Neural progenitor cell (in vitro differentiated cells): ENCODE data around the gene VRK2. TPM values are rescaled to one million over a fixed set of nuclear protein-coding genes. Genes with fewer than 3 reads are reported as not detected.

Experiments
- DNase-seq: peaks from one replicate; pipeline ENCODE4 v3.0.0-alpha.2; 2016; ENCODE audit warnings: low spot score
- H2AFZ ChIP-seq: fragments of 200-600 bp; sonication (generic); replicated peaks from 2 replicates; pipeline ENCODE4 v1.6.1; 2016; ENCODE audit warnings: antibody characterized with exemption
- H3F3A ChIP-seq: fragments of 200-600 bp; sonication (generic); 2 replicates; pipeline ENCODE4 v1.6.1; 2016; ENCODE audit warnings: antibody characterized with exemption, low read depth
- H3K27ac ChIP-seq: fragments of 200-600 bp; sonication (generic); 2 replicates; pipeline ENCODE4 v1.5.1; 2016; ENCODE audit warnings: mild to moderate bottlenecking
- H3K27me3 ChIP-seq: fragments of 200-600 bp; sonication (generic); 2 replicates; pipeline ENCODE4 v1.6.1; 2016; ENCODE audit warnings: mild to moderate bottlenecking, moderate library complexity
- H3K36me3 ChIP-seq: fragments of 200-600 bp; sonication (generic); 2 replicates; pipeline ENCODE4 v1.5.1; 2016
- H3K4me1 ChIP-seq: fragments of 200-600 bp; sonication (generic); 2 replicates; pipeline ENCODE4 v1.6.1; 2016; ENCODE audit warnings: mixed run types
- H3K4me2 ChIP-seq: fragments of 200-600 bp; sonication (generic); 2 replicates; pipeline ENCODE4 v1.6.1; 2016
- H3K4me3 ChIP-seq: fragments of 200-600 bp; sonication (generic); 2 replicates; pipeline ENCODE4 v1.5.1; 2016
- H3K79me2 ChIP-seq: fragments of 200-600 bp; sonication (generic); 2 replicates; pipeline ENCODE4 v1.6.1; 2016; ENCODE audit warnings: low read depth
- H3K9ac ChIP-seq: fragments of 200-600 bp; sonication (generic); 2 replicates; pipeline ENCODE4 v1.6.1; 2016
- H3K9me3 ChIP-seq: fragments of 200-600 bp; sonication (generic); 2 replicates; pipeline ENCODE4 v1.5.1; 2016; ENCODE audit warnings: low read depth
- H4K20me1 ChIP-seq: fragments of 200-600 bp; sonication (generic); 2 replicates; pipeline ENCODE4 v1.6.1; 2016; ENCODE audit warnings: low read depth
- H3K27ac Mint-ChIP-seq: 3 replicates; pipeline ENCODE4 v1.8.0; 2021; ENCODE audit warnings: mixed read lengths
- H3K27me3 Mint-ChIP-seq: 2 replicates; pipeline ENCODE4 v1.8.0; 2022; ENCODE audit warnings: low read depth, mild to moderate bottlenecking, inconsistent platforms, moderate library complexity, mixed read lengths; ENCODE audit not compliant: insufficient read depth
- H3K36me3 Mint-ChIP-seq: 3 replicates; pipeline ENCODE4 v1.8.0; 2021; ENCODE audit warnings: mixed read lengths
- H3K4me1 Mint-ChIP-seq: 3 replicates; pipeline ENCODE4 v1.8.0; 2021; ENCODE audit warnings: mixed read lengths
- H3K4me3 Mint-ChIP-seq: 3 replicates; pipeline ENCODE4 v1.8.0; 2021; ENCODE audit warnings: mild to moderate bottlenecking, moderate library complexity, mixed read lengths
- H3K9me3 Mint-ChIP-seq: 3 replicates; pipeline ENCODE4 v1.8.0; 2020; ENCODE audit warnings: mixed read lengths
- CTCF ChIP-seq: fragments of 200-600 bp; sonication (generic); IDR thresholded peaks from 2 replicates; pipeline ENCODE4 v1.5.1; 2017; ENCODE audit warnings: antibody characterized with exemption, mild to moderate bottlenecking
- EZH2 ChIP-seq: fragments of 200-600 bp; sonication (generic); IDR thresholded peaks from 2 replicates; pipeline ENCODE4 v1.6.1; 2017; ENCODE audit warnings: antibody characterized with exemption, mild to moderate bottlenecking, moderate library complexity
- EZH2phosphoT487 ChIP-seq: fragments of 200-600 bp; sonication (generic); IDR thresholded peaks from 2 replicates; pipeline ENCODE4 v1.6.1; 2017; ENCODE audit warnings: antibody characterized with exemption
- total RNA-seq: library from RNA; depleted of rRNA; stranded (reverse); fragments of >200 nt; gene quantifications from 2 replicates; pipeline ENCODE4 v1.2.3, GENCODE V29; 2015; ENCODE audit warnings: low replicate concordance

The VRK2 gene
- total RNA-seq, 1 donor from 2014 or later = 39.2 TPM

- no peak overlapping the region for H3K27ac ChIP-seq
- peaks cover 3% of the 10 kb centered on the region for H3K79me2 ChIP-seq
- Mint-ChIP-seq H3K27ac (no peak overlapping the region), H3K36me3 (no peaks in the 10 kb centered on the region), H3K4me3 (no peak overlapping the region), H3K9me3 (no peaks in the 10 kb centered on the region), H3K27me3 (no peaks in the 10 kb centered on the region), H3K4me1 (peaks cover 33% of the 10 kb centered on the region)
- no peak for DNase-seq
- no peaks in the 10 kb centered on the region for H3F3A ChIP-seq
- no peaks in the 10 kb centered on the region for H3K9me3 ChIP-seq
- no peaks in the 10 kb centered on the region for H3K27me3 ChIP-seq
- TF ChIP-seq EZH2 = no peak
- no peak for TF ChIP-seq CTCF
- TF ChIP-seq EZH2phosphoT487 = no peak
- no peaks in the 10 kb centered on the region for H3K4me1 ChIP-seq
- H3K4me3 ChIP-seq = no peak overlapping the region
- no peak overlapping the region for H2AFZ ChIP-seq
- no peaks in the 10 kb centered on the region for H4K20me1 ChIP-seq
- no peak overlapping the region for H3K9ac ChIP-seq
- no peaks in the 10 kb centered on the region for H3K36me3 ChIP-seq
- H3K4me2 ChIP-seq = no peak overlapping the region
Observed at GRCh38 chr2:58055033-58055786, 8.6 kb downstream of the VRK2 start.

GRCh38 chr2:58056192-58056916 lies 9.7 kb downstream of the VRK2 start:
- DNase-seq = no peak
- H3K9me3 ChIP-seq = no peaks in the 10 kb centered on the region

GRCh38 chr2:58057707-58058530 lies 11.3 kb downstream of the VRK2 start:
- H3K9ac ChIP-seq = no peak overlapping the region
- no peaks in the 10 kb centered on the region for H3K27me3 Mint-ChIP-seq

More at GRCh38 chr2:58056192-58056916, 9.7 kb downstream of the VRK2 start:
- Histone ChIP-seq H3K4me1 (no peaks in the 10 kb centered on the region), H3K79me2 (peaks cover 3% of the 10 kb centered on the region), H2AFZ (no peak overlapping the region), H3K4me3 (no peak overlapping the region), H3K27ac (no peak overlapping the region), H3K9ac (no peak overlapping the region), H4K20me1 (no peaks in the 10 kb centered on the region), H3K36me3 (no peaks in the 10 kb centered on the region), H3F3A (no peaks in the 10 kb centered on the region), H3K27me3 (no peaks in the 10 kb centered on the region), H3K4me2 (no peak overlapping the region)
- Mint-ChIP-seq H3K27me3 (no peaks in the 10 kb centered on the region), H3K4me1 (peaks cover 33% of the 10 kb centered on the region), H3K27ac (no peak overlapping the region), H3K9me3 (no peaks in the 10 kb centered on the region), H3K36me3 (no peaks in the 10 kb centered on the region), H3K4me3 (no peak overlapping the region)
- TF ChIP-seq CTCF = no peak
- TF ChIP-seq EZH2phosphoT487 = no peak
- no peak for TF ChIP-seq EZH2

More at GRCh38 chr2:58057707-58058530, 11.3 kb downstream of the VRK2 start:
- no peaks in the 10 kb centered on the region for H3K36me3 ChIP-seq
- TF ChIP-seq CTCF = no peak
- no peak for TF ChIP-seq EZH2
- TF ChIP-seq EZH2phosphoT487 = no peak
- H3K4me1 ChIP-seq = no peaks in the 10 kb centered on the region
- peak overlapping the region; percentile 62 for H3K27ac Mint-ChIP-seq
- no peak for DNase-seq
- H3K4me1 Mint-ChIP-seq = peaks cover 30% of the 10 kb centered on the region
- no peak overlapping the region for H3K27ac ChIP-seq
- H3K36me3 Mint-ChIP-seq = peaks cover 4% of the 10 kb centered on the region
- H2AFZ ChIP-seq = no peak overlapping the region
- H3F3A ChIP-seq = no peaks in the 10 kb centered on the region
- no peaks in the 10 kb centered on the region for H3K27me3 ChIP-seq
- H3K4me3 Mint-ChIP-seq = peak overlapping the region; percentile 9
- H3K9me3 ChIP-seq = no peaks in the 10 kb centered on the region
- H4K20me1 ChIP-seq = no peaks in the 10 kb centered on the region
- H3K79me2 ChIP-seq = peaks cover 3% of the 10 kb centered on the region
- no peak overlapping the region for H3K4me3 ChIP-seq
- H3K9me3 Mint-ChIP-seq = no peaks in the 10 kb centered on the region
- no peak overlapping the region for H3K4me2 ChIP-seq
